IPS-NIHi7 (cell line): ENCODE measurements around the gene CADM2.

Experiments used
- DNase-seq: peaks from one replicate; pipeline ENCODE4 v3.0.0; 2012; ENCODE audit warnings: mixed read lengths; ENCODE audit errors: extremely low spot score

Gene CADM2

GRCh38 chr3:85800676-85801075, 841.9 kb downstream of the CADM2 start:
- DNase-seq: no peak

DNA sequence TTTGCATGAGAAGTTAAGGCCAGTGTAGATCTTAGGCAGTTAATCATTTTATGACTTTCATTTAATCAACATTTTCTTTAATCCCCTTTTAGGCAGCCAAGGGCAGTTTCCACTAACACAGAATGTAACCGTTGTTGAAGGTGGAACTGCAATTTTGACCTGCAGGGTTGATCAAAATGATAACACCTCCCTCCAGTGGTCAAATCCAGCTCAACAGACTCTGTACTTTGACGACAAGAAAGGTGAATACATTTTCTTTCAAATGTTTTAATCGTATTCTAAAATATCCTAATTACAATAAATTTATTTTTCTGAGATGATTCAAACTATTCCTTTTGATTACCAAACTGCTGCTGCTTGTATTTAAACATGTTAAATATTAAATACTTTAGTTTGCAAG, 843.2 kb downstream of the CADM2 start:
- DNase-seq: peak; percentile 26

DNA sequence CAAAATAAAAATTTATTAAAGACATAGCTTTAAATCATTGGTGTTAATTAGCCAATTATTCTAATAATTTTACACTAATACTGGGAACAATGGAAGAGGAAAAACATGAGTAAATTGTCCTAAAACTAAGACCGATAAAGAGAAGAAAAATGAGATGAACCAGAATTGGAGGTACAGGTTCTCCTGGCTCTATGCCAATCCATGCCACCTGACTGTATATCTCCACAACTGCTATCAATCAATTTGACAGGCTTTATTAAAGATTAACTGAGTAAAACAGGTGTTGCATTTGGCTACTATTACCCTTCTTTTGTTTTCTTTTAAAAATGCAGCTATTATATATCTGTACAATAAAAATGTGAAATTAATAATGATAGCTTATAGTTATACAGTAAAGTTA, 850.0 kb downstream of the CADM2 start:
- no peak for DNase-seq

DNA sequence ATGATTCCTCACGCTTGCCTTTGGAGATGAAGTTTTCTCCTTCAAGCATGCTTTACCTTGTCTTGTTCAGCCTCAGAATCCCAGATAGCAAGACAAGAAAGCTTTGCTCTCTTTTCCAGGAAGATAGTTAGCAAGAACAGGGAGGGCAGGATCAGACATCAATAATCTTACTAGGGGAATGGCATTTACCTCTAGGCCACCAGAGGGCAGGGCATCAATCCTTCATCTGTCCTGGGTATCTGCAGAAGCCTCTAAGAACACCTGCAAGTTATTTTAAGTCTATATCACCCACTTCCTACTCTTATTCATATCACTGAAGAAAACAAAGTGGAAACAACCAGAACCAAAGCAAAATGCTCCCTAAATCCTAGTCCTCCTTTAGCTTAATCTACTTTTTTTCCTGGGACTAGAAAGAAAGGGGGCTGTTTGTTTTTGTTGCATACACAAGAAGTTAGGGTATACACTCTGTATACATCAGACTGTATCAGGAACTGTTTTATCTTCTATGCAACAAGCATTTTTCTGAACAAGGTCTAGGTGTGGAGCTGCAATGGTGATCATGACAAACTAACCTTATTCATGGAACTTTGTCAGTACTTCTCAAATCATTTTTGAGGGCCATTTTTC, 862.5 kb downstream of the CADM2 start:
- DNase-seq: peak; percentile 56

- DNase-seq: no peak
Observed at GRCh38 chr3:85835857-85836440, 877.2 kb downstream of the CADM2 start.

- DNase-seq: no peak
Observed at GRCh38 chr3:85837402-85837801, 878.6 kb downstream of the CADM2 start.

DNA sequence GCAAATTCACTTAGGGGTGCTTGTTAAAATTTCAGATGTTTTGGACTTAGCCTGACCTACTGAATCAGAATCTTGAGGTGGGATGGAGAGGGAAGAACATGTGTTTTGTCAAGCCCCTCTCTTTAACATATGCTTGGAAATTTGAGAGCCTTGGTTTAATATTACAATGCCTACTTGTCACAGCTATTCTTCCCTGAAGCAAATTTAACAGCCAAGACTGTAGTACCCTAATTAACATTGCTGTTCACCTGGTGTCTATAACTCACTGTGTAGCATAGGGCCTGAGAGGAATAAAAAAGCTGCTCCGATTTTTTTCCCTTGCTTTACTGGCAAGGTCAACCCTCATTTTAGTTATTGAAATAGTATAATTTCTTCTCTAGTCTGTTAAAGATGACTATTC, 880.1 kb downstream of the CADM2 start:
- no peak for DNase-seq

DNA sequence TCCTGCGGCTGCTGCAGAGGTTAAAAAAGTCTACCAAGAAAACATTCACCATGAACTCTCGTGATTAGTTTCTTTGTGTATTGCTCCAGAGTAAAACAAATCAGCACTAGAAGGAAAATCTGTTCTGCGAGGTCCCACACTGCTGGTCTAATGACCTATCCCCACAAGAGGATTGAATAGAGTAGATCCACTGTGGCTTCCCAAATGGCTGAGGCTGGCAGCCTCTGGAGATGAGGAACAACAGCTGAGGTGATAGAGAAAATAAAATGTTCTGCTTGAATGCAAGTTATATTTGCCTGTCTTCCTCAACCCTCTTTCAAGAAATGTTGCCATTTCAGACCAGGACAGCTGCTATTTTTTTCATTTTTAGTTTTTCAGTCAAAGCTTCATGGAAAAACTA, 883.3 kb downstream of the CADM2 start:
- DNase-seq: no peak

DNA sequence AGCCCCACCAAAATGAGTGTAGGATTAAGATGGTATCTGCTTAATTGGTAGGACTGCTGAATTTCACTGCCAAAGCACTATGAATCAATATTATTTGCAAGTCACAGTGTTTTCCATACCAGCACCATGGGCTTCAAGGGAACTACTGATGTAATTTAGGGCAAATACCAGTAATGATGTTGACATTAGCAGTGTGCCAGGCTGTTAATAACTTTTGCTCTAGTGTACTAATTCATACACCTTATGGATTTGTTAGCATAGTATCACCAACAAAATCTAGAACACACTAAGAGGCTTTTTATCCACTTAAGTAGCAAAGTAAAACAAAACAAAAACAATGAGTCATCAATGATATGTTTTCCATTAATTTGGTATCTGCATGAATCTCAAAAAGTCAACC, 888.2 kb downstream of the CADM2 start:
- DNase-seq: no peak

DNA sequence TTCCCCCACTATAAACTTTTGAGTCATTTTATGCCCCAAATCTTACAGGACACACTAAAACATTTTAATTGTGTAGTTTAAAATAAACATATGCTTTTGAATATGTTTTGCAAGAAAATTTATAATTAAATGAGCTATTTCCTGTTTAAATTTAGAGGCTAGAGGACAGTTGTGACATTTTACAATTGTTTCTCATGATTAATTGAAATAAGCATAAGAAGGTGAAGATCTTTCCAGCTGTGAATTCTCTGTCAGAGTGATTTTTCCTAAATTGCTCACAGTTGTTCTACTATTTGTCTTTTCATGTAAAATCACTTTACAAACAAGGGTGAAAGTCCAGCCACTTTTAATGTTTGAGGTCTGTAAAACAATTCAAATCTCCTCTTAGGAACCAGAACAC, 892.3 kb downstream of the CADM2 start:
- DNase-seq: no peak

DNA sequence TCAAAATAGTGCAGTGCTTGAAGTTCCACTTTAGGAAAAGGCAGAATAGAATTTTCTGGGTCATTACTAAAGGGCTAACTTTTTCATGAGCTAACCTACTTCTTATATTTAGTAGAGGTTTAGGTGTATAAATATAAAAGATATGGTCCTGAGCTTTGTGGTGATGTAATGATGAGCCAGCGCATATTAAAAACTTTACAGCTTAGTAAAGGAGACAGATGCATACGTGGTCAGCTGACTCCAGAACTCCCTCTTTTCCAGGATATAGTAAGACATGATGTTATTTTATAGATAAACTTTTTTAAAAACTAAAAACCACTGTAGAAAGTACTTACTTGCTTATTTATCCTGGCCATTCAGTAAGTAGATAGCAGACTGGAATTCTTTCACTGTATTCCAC, 895.0 kb downstream of the CADM2 start:
- DNase-seq: no peak

DNA sequence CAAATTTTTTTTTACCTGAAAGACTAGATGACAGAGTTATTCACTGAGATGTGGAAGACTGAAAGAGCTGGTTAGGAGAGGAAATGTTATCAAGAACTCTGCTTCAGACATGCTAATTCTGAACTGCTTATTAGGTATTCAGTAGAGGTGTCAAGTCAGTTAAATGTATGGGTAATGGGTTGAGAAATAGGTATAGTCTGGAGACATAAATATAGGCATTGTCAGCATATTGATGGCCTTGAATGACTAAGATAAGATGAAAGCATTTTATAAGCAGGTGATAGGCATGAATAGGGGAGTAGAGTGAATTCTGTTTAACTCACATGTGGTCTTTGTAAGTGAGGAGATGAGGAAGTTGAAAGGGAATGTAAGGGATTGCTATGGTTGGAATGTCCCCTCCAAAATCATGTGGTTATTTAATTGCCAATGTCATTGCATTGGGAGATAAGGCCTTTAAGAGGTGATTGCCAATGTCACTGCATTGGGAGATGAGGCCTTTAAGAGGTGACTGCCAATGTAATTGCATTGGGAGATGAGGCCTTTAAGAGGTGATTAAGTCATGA, 904.2 kb downstream of the CADM2 start:
- no peak for DNase-seq

GRCh38 chr3:85864896-85865295, 906.1 kb downstream of the CADM2 start:
- DNase-seq: no peak

DNA sequence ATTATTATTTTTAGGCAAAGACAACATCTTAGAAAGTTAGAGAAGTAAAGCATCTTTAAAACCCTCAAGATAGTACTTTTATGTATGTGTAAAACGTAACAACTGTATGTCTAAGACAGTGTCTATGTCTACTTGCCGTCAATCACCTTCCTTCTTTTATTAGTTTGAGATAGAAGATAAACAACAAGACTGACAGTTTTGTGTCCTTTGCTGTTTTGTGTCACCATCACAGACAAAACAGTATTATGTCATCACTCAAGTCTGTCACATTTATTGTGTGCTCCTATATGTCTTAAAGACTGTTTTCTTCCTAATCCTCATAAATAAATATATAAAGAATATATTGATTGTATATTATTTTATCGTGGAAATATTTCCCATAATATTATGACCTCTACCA, 908.3 kb downstream of the CADM2 start:
- DNase-seq: no peak

GRCh38 chr3:85875589-85875988, 916.8 kb downstream of the CADM2 start:
- no peak for DNase-seq

- DNase-seq: no peak
Observed at GRCh38 chr3:85877631-85878030, 918.8 kb downstream of the CADM2 start.

DNA sequence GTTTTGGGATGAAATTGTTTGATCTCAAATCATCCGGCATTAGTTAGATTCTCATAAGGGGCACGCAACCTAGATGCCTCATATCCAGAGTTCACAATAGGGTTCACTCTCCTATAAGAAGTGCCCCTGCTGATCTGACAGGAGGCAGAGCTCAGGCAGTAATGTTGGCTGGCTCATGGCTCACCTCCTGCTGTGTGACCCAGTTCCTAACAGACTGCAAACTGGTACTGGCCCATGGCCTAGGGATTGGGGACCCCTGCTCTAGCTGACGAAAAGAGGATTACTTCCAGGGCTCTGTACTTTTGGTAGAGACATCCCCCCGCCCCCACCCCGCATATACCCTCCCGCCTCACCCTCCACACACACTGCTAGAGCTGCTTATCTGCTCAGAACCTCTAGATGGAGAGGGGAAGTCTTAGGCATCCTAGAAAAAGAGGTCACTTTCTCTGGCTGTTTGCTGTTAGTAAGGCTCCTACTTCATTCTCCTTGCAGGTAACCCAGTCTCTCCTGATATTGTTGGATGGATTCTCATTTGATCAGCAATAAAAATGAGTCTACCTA, 923.1 kb downstream of the CADM2 start:
- DNase-seq: no peak

DNA sequence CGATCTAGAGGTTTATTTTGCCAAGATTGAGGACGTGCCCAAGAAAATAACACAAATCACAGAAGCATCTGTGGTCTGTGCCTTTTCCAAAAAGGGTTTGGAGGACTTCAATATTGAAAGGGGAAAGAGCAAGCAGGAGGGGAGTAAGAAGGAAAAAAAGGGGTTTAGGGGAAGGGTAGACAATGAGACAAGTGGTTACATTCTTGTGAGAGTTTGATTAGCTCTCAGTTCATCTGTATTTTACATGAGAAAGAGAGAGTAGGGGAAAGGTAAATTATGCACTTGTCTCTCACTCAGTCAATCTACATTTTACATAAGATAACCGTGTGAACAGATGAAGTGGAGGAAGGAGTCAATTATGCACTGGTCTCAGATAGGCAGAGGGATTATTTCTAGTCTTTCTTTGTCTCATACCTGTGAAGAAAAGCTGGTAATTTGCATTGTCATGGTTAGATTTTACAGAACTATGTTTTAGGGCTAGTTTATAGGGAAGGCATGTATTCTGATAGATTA, 931.3 kb downstream of the CADM2 start:
- DNase-seq: no peak

DNA sequence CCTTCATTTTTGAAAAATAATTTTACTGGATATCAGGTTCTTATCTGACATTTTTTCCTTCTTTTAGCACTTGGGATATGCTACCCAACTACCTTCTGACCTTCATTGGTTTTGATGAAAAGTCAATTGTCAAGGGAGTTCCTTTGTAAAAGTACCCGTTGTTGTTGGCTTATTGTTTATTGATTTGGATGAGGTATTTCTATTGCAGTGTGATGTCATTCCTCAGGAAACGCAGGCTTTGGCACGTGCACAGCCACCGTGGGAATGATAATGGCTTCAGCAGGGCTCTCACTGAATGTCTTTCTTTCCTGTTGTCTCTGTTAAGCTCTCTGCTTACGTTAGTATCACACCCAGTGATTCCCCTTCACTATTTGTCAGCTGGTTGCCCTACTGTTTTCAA, 944.6 kb downstream of the CADM2 start:
- DNase-seq: peak; percentile 6

DNA sequence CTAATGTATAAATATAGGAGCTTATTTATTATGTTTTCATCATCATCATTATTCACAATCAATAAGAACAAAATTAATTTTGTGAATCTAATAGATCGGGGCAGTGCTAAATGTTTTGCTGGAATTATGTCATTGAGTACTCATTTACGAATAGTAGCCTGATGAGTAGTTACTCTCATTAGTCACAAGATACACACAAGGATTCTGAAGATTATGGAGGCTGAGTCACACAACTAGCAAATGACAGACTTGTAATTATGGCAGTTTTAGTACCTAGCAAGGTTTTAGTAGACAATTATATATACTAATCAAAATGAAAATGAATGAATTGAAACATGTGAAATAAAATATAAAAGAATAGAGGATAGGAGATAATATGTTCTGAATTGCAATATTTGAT, 954.2 kb downstream of the CADM2 start:
- no peak for DNase-seq

- DNase-seq: no peak
Observed at GRCh38 chr3:85922374-85922773, 963.6 kb downstream of the CADM2 start.

GRCh38 chr3:85930718-85931117, 971.9 kb downstream of the CADM2 start:
- no peak for DNase-seq

DNA sequence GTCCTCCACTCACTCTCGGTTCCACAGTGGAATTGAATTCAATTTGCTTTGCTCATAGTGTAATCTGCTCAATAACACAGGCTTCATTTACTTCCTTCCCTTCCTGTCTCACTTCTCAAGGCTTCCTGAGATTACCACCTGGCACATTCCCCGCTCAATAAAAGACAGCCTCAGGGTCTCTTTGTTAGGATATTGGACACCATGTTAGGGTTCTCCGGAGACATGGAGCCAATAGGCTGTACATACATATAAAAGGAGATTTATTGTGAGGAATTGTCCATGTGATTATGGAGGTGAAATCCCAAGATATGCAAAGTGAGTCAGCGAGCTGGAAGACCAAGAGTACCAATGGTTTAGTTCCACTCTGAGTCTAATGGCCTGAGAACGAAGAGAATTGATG, 974.5 kb downstream of the CADM2 start:
- DNase-seq: no peak
